Measurements from ENCODE around the gene PRTN3. TPM values are rescaled to one million over a fixed set of nuclear protein-coding genes. Genes with fewer than 3 reads are reported as not detected.

PRTN3 gene
- total RNA-seq, 6 donors from 2014 or later = 1.1 to 9.4 TPM; not detected in 4

DNA sequence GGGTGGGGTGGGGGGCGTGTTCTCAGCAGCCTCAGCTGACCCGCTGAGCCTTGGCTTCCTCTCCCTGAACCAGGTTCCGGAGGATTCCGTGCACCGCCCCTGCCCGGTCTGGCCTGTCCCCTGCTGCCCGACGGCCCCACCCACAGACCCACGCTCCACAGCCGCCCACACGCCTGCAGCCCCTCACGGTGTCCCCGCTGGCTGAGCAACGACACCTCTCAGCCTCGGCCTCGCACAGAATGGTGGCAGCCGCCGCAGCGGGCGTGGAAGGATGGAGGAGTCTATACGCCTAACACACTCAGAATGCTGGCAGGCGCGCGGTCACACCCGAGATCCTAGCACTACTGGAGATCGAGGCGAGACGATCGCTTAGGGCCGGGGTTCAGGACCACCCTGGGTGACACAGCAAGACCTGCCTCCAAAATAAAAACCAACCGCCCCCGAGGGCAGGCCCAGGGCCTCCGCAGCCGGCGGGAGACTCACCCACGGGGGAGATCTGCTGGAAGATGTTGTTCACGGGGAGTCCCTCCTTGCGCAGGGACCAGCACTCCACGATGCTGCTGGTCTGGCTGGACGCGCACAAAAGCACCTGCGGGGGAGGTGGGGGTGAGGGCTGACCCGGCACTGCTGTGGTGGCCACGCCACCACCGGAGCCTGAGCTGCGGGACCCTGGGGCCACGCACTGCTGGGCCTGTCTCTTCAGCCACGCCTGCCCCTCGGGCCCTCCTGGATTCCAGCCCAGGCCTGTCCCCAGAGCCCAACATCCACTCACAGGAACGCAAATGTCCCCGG, 43.8 kb downstream of the PRTN3 start:
- Histone ChIP-seq H3K27me3 (no peaks in the 10 kb centered on the region), H3K36me3 (peaks cover 15 to 96% (median 78%) of the 10 kb centered on the region in 4 donors), H3K4me1 (no peaks in the 10 kb centered on the region), H3K4me3 (no peak overlapping the region), H3K9me3 (no peaks in the 10 kb centered on the region), H3K27ac (peak overlapping the region in 1 of 4 donors; percentile 10)
- 94 to 97% methylated on average over 17 to 41 of the region's 51 CpGs for WGBS, 2 donors
- peak in 1 of 2 donors; percentile 82 for DNase-seq
- no peak for ATAC-seq (ENCODE audit: low FRiP score in 2 of 2)
- TF ChIP-seq EP300 (IDR thresholded peaks at IDR 0.05) = no peak
- TF ChIP-seq POLR2A (IDR thresholded peaks at IDR 0.05) = no peak
- TF ChIP-seq POLR2AphosphoS5 (IDR thresholded peaks at IDR 0.05) = no peak

DNA sequence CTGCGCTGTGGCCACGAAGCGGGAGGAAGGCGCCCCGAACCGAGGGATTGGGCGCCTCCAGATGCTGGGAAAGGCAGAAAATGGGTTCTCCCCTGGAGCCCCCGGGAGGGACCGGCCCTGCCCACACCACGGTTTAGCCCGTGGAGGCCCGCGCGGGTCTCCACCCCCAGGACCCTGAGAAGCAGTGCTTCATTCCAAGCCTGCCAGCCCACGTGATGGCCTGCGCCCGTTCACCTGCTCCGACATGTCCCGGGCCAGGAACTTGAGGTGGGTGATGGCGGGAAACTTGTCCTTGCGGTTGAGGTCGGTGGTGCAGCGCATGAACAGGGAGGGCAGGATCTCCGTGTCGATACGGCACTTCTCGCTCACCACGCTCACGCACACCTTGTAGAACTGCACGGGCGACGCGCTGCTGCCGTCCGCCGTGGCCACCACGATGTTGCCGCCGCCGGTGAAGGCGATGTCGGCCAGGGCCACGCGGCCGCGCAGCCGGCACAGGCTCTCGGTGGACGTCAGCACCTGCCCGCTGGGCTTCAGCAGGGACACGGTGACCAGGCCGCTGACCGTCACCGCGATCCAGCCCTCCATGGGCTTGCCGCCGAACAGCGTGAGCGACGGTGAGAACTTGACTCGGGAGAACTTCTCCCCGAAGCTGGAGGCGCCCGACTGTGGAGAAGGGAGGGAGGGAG, 44.9 kb downstream of the PRTN3 start:
- Histone ChIP-seq H3K4me1 (no peaks in the 10 kb centered on the region), H3K4me3 (no peak overlapping the region), H3K27ac (no peak overlapping the region), H3K36me3 (peaks cover 15 to 95% (median 76%) of the 10 kb centered on the region in 4 donors), H3K9me3 (no peaks in the 10 kb centered on the region), H3K27me3 (no peaks in the 10 kb centered on the region)
- TF ChIP-seq EP300 (IDR thresholded peaks at IDR 0.05) = no peak
- TF ChIP-seq POLR2AphosphoS5 (IDR thresholded peaks at IDR 0.05) = no peak
- no peak for TF ChIP-seq POLR2A (IDR thresholded peaks at IDR 0.05)
- TF ChIP-seq, protein P1, sequence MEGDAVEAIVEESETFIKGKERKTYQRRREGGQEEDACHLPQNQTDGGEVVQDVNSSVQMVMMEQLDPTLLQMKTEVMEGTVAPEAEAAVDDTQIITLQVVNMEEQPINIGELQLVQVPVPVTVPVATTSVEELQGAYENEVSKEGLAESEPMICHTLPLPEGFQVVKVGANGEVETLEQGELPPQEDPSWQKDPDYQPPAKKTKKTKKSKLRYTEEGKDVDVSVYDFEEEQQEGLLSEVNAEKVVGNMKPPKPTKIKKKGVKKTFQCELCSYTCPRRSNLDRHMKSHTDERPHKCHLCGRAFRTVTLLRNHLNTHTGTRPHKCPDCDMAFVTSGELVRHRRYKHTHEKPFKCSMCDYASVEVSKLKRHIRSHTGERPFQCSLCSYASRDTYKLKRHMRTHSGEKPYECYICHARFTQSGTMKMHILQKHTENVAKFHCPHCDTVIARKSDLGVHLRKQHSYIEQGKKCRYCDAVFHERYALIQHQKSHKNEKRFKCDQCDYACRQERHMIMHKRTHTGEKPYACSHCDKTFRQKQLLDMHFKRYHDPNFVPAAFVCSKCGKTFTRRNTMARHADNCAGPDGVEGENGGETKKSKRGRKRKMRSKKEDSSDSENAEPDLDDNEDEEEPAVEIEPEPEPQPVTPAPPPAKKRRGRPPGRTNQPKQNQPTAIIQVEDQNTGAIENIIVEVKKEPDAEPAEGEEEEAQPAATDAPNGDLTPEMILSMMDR (IDR thresholded peaks at IDR 0.05) = no peak
- ATAC-seq (ENCODE audit: low FRiP score in 2 of 2) = no peak
- WGBS, 2 donors = 97% methylated on average over 60 to 64 of the region's 64 CpGs
- DNase-seq = peak in 1 of 2 donors; percentile 74

DNA sequence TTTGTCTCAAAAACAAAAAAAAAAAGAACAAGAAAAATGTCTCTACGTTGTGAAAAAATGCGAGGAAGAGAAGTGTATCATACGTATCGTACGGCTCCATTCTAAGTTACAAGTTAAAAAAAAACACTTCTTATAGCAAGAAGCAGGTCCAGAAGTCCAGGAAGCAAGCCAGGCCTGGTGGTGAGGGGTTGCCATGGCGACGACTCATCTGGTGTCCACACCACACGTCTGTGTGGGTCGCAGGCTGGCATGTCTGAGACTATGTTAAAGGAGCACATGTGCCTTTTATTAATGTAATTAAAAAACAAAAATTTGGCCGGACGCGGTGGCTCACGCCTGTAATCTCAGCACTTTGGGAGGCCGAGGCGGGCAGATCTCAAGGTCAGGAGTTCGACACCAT, 46.3 kb downstream of the PRTN3 start:
- Histone ChIP-seq H3K27ac (no peak overlapping the region), H3K4me1 (peaks cover 6 to 11% (median 9%) of the 10 kb centered on the region in 4 donors), H3K4me3 (no peak overlapping the region), H3K36me3 (peaks cover 10 to 84% (median 63%) of the 10 kb centered on the region in 4 donors), H3K9me3 (no peaks in the 10 kb centered on the region), H3K27me3 (no peaks in the 10 kb centered on the region)
- TF ChIP-seq POLR2AphosphoS5 (IDR thresholded peaks at IDR 0.05) = no peak
- TF ChIP-seq, protein P1 (IDR thresholded peaks at IDR 0.05) = no peak
- TF ChIP-seq POLR2A (IDR thresholded peaks at IDR 0.05) = no peak
- no peak for TF ChIP-seq EP300 (IDR thresholded peaks at IDR 0.05)
- WGBS, 2 donors = 84 to 92% methylated on average over 16 of the region's 16 CpGs
- ATAC-seq (ENCODE audit: low FRiP score in 2 of 2) (no peak), DNase-seq (no peak)

DNA sequence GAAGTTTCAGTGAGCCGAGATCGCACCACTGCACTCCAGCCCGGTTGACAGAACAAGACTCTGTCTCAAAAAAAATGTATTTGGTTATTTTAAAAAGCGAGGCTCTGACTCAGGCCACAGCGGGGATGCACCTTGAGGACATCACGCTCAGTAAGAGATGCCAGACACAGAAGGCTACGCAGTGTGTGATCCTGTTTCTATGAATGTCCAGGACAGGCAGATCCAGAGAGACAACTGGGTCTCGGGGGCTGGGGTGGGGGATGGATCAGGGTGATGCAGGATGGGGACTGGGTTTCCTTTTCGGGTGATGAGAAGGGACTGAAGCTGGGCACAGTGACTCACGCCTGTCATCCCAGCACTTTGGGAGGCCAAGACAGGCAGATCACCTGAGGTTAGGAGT, 46.8 kb downstream of the PRTN3 start:
- ATAC-seq (ENCODE audit: low FRiP score in 2 of 2) (no peak), DNase-seq (no peak)
- Histone ChIP-seq H3K27me3 (no peaks in the 10 kb centered on the region), H3K27ac (no peak overlapping the region), H3K4me1 (peaks cover 7 to 15% (median 13%) of the 10 kb centered on the region in 4 donors), H3K9me3 (no peaks in the 10 kb centered on the region), H3K36me3 (peaks cover 10 to 78% (median 58%) of the 10 kb centered on the region in 4 donors), H3K4me3 (no peak overlapping the region)
- WGBS, 2 donors = 93 to 94% methylated on average over 10 of the region's 10 CpGs
- TF ChIP-seq POLR2AphosphoS5 (IDR thresholded peaks at IDR 0.05) (no peak), EP300 (IDR thresholded peaks at IDR 0.05) (no peak), POLR2A (IDR thresholded peaks at IDR 0.05) (no peak)
- TF ChIP-seq, protein P1 (IDR thresholded peaks at IDR 0.05) = no peak

Data from upper lobe of left lung (tissue), 6 donors.